Mammary epithelial cell (primary cell): ENCODE results near the gene POLR3K.

Experiments used
- CTCF ChIP-seq, 2 donors: IDR thresholded peaks in 1 of 2; conservative IDR thresholded peaks in 1 of 2; 2 replicates each; pipeline ENCODE4 v1.5.1; 2011 to 2012; ENCODE audit warnings: inconsistent platforms in 2 of 2, low read length in 2 of 2, mild to moderate bottlenecking in 2 of 2, control low read depth in 1 of 2, low read depth in 1 of 2; ENCODE audit not compliant: insufficient read depth in 1 of 2; ENCODE audit errors: extremely low read depth in 1 of 2
- EZH2 ChIP-seq: IDR thresholded peaks from 2 replicates; pipeline ENCODE4 v1.6.1; 2012; ENCODE audit warnings: low read length, inconsistent platforms, borderline replicate concordance

GRCh38 chr16:85407-85782, 32.0 kb upstream of the POLR3K start:
- no peak for TF ChIP-seq CTCF (conservative IDR thresholded peaks at IDR 0.05 in 1 of 2, IDR thresholded peaks at IDR 0.05 in 1 of 2; ENCODE audit: extremely low read depth in 1 of 2, insufficient read depth in 1 of 2, low read depth in 1 of 2, low read length in 2 of 2)
- TF ChIP-seq EZH2 = no peak
